H9 (cell line): ENCODE results near the gene DDX28. TPM values are rescaled to one million over a fixed set of nuclear protein-coding genes. Genes with fewer than 3 reads are reported as not detected.

Experiments used
- DNase-seq: peaks from one replicate; pipeline ENCODE4 v3.0.0-alpha.2; 2017
- H2AFZ ChIP-seq: one replicate; pipeline ENCODE4 v1.6.1; 2013; ENCODE audit warnings: mild to moderate bottlenecking, low read length, control low read depth, moderate library complexity
- H2AK5ac ChIP-seq: 2 replicates; pipeline ENCODE4 v1.6.1; 2013; ENCODE audit warnings: low read length, control low read depth, mixed read lengths; ENCODE audit not compliant: insufficient read length
- H2BK120ac ChIP-seq: one replicate; pipeline ENCODE4 v1.6.1; 2013; ENCODE audit warnings: low read depth, mild to moderate bottlenecking, low read length, control low read depth, inconsistent platforms; ENCODE audit not compliant: poor library complexity, severe bottlenecking
- H2BK12ac ChIP-seq: 2 replicates; pipeline ENCODE4 v1.6.1; 2013; ENCODE audit warnings: low read length, control low read depth, mixed read lengths, low read depth; ENCODE audit not compliant: insufficient read length
- H2BK15ac ChIP-seq: 2 replicates; pipeline ENCODE4 v1.6.1; 2013; ENCODE audit warnings: low read depth, low read length, control low read depth
- H2BK20ac ChIP-seq: one replicate; pipeline ENCODE4 v1.6.1; 2013; ENCODE audit warnings: low read depth, mild to moderate bottlenecking, low read length, control low read depth, inconsistent platforms; ENCODE audit not compliant: poor library complexity, severe bottlenecking
- H2BK5ac ChIP-seq: 2 replicates; pipeline ENCODE4 v1.6.1; 2013; ENCODE audit warnings: low read length, control low read depth, mixed read lengths; ENCODE audit not compliant: insufficient read length
- H3K14ac ChIP-seq: 2 replicates; pipeline ENCODE4 v1.6.1; 2013; ENCODE audit warnings: low read length, control low read depth; ENCODE audit not compliant: insufficient read depth
- H3K18ac ChIP-seq: 2 replicates; pipeline ENCODE4 v1.6.1; 2013; ENCODE audit warnings: low read depth, mild to moderate bottlenecking, mixed read lengths, low read length, control low read depth; ENCODE audit not compliant: insufficient read length
- H3K23ac ChIP-seq: 2 replicates; pipeline ENCODE4 v1.6.1; 2013; ENCODE audit warnings: low read length, control low read depth, mixed read lengths, low read depth; ENCODE audit not compliant: insufficient read length
- H3K23me2 ChIP-seq: 2 replicates; pipeline ENCODE4 v1.6.1; 2013; ENCODE audit warnings: low read depth, mild to moderate bottlenecking, mixed read lengths, low read length, control low read depth; ENCODE audit not compliant: insufficient read length, poor library complexity, severe bottlenecking
- H3K27ac ChIP-seq: 2 replicates; pipeline ENCODE4 v1.5.1; 2013; ENCODE audit warnings: low read length, control low read depth, mixed read lengths, low read depth; ENCODE audit not compliant: insufficient read length
- H3K27me3 ChIP-seq: 2 replicates; pipeline ENCODE4 v1.6.1; 2013; ENCODE audit warnings: low read length, control low read depth, inconsistent platforms; ENCODE audit not compliant: insufficient read depth
- H3K4ac ChIP-seq: 2 replicates; pipeline ENCODE4 v1.6.1; 2013; ENCODE audit warnings: low read depth, mild to moderate bottlenecking, control low read depth, inconsistent platforms, low read length, moderate library complexity
- H3K4me1 ChIP-seq: 2 replicates; pipeline ENCODE4 v1.6.1; 2013; ENCODE audit warnings: low read length, control low read depth, inconsistent platforms; ENCODE audit not compliant: insufficient read depth
- H3K4me2 ChIP-seq: 2 replicates; pipeline ENCODE4 v1.6.1; 2013; ENCODE audit warnings: low read length, control low read depth, mixed read lengths; ENCODE audit not compliant: insufficient read length, insufficient read depth
- H3K56ac ChIP-seq: 2 replicates; pipeline ENCODE4 v1.6.1; 2013; ENCODE audit warnings: low read depth, mild to moderate bottlenecking, mixed read lengths, low read length, control low read depth; ENCODE audit not compliant: insufficient read length
- H3K79me1 ChIP-seq: 2 replicates; pipeline ENCODE4 v1.6.1; 2013; ENCODE audit warnings: low read depth, mild to moderate bottlenecking, moderate library complexity, low read length, control low read depth, inconsistent platforms; ENCODE audit not compliant: insufficient read depth, poor library complexity, severe bottlenecking
- H3K79me2 ChIP-seq: 2 replicates; pipeline ENCODE4 v1.6.1; 2013; ENCODE audit warnings: low read length, control low read depth, inconsistent platforms; ENCODE audit not compliant: insufficient read depth
- H3K9ac ChIP-seq: 2 replicates; pipeline ENCODE4 v1.6.1; 2013; ENCODE audit warnings: low read length, control low read depth, mixed read lengths; ENCODE audit not compliant: insufficient read length; ENCODE audit errors: extremely low read depth
- H3K9me3 ChIP-seq: one replicate; pipeline ENCODE4 v1.6.1; 2013; ENCODE audit warnings: low read depth, low read length, inconsistent platforms; ENCODE audit not compliant: control insufficient read depth
- H3T11ph ChIP-seq: one replicate; pipeline ENCODE4 v1.6.1; 2013; ENCODE audit warnings: mild to moderate bottlenecking, low read length, control low read depth, inconsistent platforms
- H4K20me1 ChIP-seq: one replicate; pipeline ENCODE4 v1.6.1; 2013; ENCODE audit not compliant: control insufficient read depth, insufficient read length, insufficient read depth
- H4K5ac ChIP-seq: 2 replicates; pipeline ENCODE4 v1.6.1; 2013; ENCODE audit warnings: low read depth, mild to moderate bottlenecking, mixed read lengths, low read length, control low read depth; ENCODE audit not compliant: insufficient read length
- H4K8ac ChIP-seq: replicated peaks from 2 replicates; pipeline ENCODE4 v1.6.1; 2013; ENCODE audit warnings: low read length, control low read depth, mixed read lengths, low read depth; ENCODE audit not compliant: insufficient read length
- H4K91ac ChIP-seq: 2 replicates; pipeline ENCODE4 v1.6.1; 2013; ENCODE audit warnings: low read depth, mild to moderate bottlenecking, moderate library complexity, mixed read lengths, low read length, control low read depth; ENCODE audit not compliant: insufficient read length
- H3K27ac Mint-ChIP-seq, 3 experiments: 2 replicates in 2 of 3; 3 replicates in 1 of 3; pipeline ENCODE4 v1.8.0; 2020 to 2021; ENCODE audit warnings: mixed read lengths in 3 of 3, mild to moderate bottlenecking in 1 of 3, moderate library complexity in 1 of 3
- H3K27me3 Mint-ChIP-seq: 2 replicates; pipeline ENCODE4 v1.8.0; 2021; ENCODE audit warnings: low read depth, mild to moderate bottlenecking, moderate library complexity, mixed read lengths
- H3K36me3 Mint-ChIP-seq, 3 experiments: 2 replicates in 2 of 3; 3 replicates in 1 of 3; pipeline ENCODE4 v1.8.0; 2020 to 2021; ENCODE audit warnings: low read depth in 3 of 3, mixed read lengths in 3 of 3; ENCODE audit not compliant: insufficient read depth in 1 of 3
- H3K4me1 Mint-ChIP-seq, 2 experiments: 2 replicates each; pipeline ENCODE4 v1.8.0; 2020; ENCODE audit warnings: mixed read lengths in 2 of 2
- H3K4me3 Mint-ChIP-seq, 2 experiments: 2 replicates in 1 of 2; 3 replicates in 1 of 2; pipeline ENCODE4 v1.8.0; 2020 to 2021; ENCODE audit warnings: mild to moderate bottlenecking in 2 of 2, mixed read lengths in 2 of 2, moderate library complexity in 1 of 2
- H3K9me3 Mint-ChIP-seq, 2 experiments: 2 replicates in 1 of 2; 3 replicates in 1 of 2; pipeline ENCODE4 v1.8.0; 2020; ENCODE audit warnings: mild to moderate bottlenecking in 2 of 2, mixed read lengths in 2 of 2, moderate library complexity in 1 of 2
- WGBS: extraction: QIAGEN DNeasy Blood & Tissue Kit; methylation state at CpG from one replicate; pipeline ENCODE4 v1.1.7; 2013; ENCODE audit warnings: missing lambda C conversion rate, low lambda C conversion rate, mixed read lengths; ENCODE audit not compliant: insufficient read length; ENCODE audit errors: extremely low coverage; 5-methylcytosine and 5-hydroxymethylcytosine counted together
- total RNA-seq: library from RNA; stranded (reverse); gene quantifications from 2 replicates; pipeline ENCODE4 v1.2.1, GENCODE V29; 2021
- TF ChIP-seq, protein P1 (sequence below): fragments of 200-600 bp; sonication (generic); conservative IDR thresholded peaks from 3 replicates; pipeline ENCODE4 v1.8.0; 2021; ENCODE audit warnings: antibody characterized with exemption, mild to moderate bottlenecking

The DDX28 gene
- total RNA-seq, 1 experiment from 2014 or later = 22.9 TPM

GRCh38 chr16:68033101-68033500 is 10.1 kb upstream of the DDX28 start:
- DNase-seq = no peak
- Histone ChIP-seq H3K14ac (no peak overlapping the region), H2BK15ac (no peak overlapping the region), H3K23me2 (no peaks in the 10 kb centered on the region), H2BK5ac (no peak overlapping the region), H3K4me1 (no peaks in the 10 kb centered on the region), H4K20me1 (no peaks in the 10 kb centered on the region), H3K4ac (no peak overlapping the region), H4K8ac (no peak overlapping the region), H4K5ac (no peak overlapping the region), H3K79me1 (no peaks in the 10 kb centered on the region), H4K91ac (no peak overlapping the region), H3K27me3 (no peaks in the 10 kb centered on the region), H3K9ac (no peak overlapping the region), H2AK5ac (no peak overlapping the region), H3K18ac (no peak overlapping the region), H3K23ac (no peak overlapping the region), H2AFZ (no peak overlapping the region), H2BK120ac (no peak overlapping the region), H3K56ac (no peak overlapping the region), H3K79me2 (no peaks in the 10 kb centered on the region), H2BK20ac (no peak overlapping the region), H3K27ac (no peak overlapping the region), H3T11ph (no peak overlapping the region), H3K9me3 (no peaks in the 10 kb centered on the region), H2BK12ac (no peak overlapping the region), H3K4me2 (no peak overlapping the region)
- TF ChIP-seq, protein P1, sequence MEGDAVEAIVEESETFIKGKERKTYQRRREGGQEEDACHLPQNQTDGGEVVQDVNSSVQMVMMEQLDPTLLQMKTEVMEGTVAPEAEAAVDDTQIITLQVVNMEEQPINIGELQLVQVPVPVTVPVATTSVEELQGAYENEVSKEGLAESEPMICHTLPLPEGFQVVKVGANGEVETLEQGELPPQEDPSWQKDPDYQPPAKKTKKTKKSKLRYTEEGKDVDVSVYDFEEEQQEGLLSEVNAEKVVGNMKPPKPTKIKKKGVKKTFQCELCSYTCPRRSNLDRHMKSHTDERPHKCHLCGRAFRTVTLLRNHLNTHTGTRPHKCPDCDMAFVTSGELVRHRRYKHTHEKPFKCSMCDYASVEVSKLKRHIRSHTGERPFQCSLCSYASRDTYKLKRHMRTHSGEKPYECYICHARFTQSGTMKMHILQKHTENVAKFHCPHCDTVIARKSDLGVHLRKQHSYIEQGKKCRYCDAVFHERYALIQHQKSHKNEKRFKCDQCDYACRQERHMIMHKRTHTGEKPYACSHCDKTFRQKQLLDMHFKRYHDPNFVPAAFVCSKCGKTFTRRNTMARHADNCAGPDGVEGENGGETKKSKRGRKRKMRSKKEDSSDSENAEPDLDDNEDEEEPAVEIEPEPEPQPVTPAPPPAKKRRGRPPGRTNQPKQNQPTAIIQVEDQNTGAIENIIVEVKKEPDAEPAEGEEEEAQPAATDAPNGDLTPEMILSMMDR = no peak
- Mint-ChIP-seq H3K4me1 (no peaks in the 10 kb centered on the region), H3K4me3 (no peak overlapping the region; a peak in 1 of 5 replicates), H3K27me3 (no peaks in the 10 kb centered on the region), H3K27ac (no peak overlapping the region; a peak in 2 of 7 replicates), H3K36me3 (peaks cover 4 to 12% (median 5%) of the 10 kb centered on the region in 3 experiments; a peak in 6 of 7 replicates), H3K9me3 (no peaks in the 10 kb centered on the region)
- WGBS = no CpG with 5 or more reads among the region's 2 CpGs
